ENCODE results near the gene RBM20. TPM values are rescaled to one million over a fixed set of nuclear protein-coding genes. Genes with fewer than 3 reads are reported as not detected.

RBM20 gene
- total and polyA plus RNA-seq, 2 of the 13 experiments (the other 11 are each of a cell fraction or from before 2014, with no cell fraction given): 0.02 to 0.22 TPM

DNA sequence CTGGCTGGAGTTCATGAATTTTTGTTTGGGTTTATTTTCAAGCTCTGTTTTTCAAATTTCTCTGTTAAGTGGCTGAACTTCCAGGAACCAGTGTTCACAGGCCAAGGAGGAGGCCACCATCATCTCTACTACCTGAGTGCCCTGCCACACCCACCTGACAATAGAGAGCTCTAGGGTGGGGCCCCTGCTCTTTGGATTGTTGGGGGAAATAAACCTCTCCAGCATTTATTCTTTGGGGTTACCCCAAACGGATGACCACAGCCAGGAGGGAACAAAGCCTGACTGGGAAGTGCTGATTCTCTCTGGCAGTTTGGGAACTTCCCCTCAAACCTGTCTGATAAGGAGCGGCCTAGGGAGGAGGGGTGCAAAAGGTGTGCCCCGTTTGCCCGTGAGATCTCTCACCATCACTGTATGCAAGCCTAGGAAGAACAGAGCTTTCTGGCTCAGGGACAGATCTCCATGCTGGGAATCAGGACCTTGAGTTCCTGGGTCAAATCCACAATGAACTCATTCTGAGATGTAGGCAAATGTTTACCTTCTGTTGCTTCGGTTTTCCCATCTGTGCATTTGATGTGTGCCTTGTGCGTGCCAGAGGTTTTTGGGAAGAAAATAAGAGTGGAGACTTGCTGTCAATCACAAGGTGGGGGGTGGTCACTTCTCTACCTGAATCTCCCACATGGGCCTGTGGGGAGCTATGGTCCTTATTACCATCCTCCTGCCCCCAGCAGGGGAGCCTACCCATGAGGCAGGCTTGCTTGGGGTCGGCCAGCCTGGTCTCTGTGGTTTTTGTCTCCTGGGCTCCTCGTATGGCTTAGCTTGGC lies 199.9 kb downstream of the RBM20 start (continued):
- TF ChIP-seq NCOR1 (IDR thresholded peaks at IDR 0.05; ENCODE audit: borderline replicate concordance, low read length): no peak
- TF ChIP-seq, protein P1, sequence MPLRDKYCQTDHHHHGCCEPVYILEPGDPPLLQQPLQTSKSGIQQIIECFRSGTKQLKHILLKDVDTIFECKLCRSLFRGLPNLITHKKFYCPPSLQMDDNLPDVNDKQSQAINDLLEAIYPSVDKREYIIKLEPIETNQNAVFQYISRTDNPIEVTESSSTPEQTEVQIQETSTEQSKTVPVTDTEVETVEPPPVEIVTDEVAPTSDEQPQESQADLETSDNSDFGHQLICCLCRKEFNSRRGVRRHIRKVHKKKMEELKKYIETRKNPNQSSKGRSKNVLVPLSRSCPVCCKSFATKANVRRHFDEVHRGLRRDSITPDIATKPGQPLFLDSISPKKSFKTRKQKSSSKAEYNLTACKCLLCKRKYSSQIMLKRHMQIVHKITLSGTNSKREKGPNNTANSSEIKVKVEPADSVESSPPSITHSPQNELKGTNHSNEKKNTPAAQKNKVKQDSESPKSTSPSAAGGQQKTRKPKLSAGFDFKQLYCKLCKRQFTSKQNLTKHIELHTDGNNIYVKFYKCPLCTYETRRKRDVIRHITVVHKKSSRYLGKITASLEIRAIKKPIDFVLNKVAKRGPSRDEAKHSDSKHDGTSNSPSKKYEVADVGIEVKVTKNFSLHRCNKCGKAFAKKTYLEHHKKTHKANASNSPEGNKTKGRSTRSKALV (CRISPR knock-in tag; IDR thresholded peaks at IDR 0.05): no peak
- no peak for TF ChIP-seq ZHX2 (IDR thresholded peaks at IDR 0.05; ENCODE audit: low read depth)
- no peak for TF ChIP-seq ZHX2 (CRISPR knock-in tag; IDR thresholded peaks at IDR 0.05; ENCODE audit: borderline replicate concordance)
- TF ChIP-seq, protein P2, sequence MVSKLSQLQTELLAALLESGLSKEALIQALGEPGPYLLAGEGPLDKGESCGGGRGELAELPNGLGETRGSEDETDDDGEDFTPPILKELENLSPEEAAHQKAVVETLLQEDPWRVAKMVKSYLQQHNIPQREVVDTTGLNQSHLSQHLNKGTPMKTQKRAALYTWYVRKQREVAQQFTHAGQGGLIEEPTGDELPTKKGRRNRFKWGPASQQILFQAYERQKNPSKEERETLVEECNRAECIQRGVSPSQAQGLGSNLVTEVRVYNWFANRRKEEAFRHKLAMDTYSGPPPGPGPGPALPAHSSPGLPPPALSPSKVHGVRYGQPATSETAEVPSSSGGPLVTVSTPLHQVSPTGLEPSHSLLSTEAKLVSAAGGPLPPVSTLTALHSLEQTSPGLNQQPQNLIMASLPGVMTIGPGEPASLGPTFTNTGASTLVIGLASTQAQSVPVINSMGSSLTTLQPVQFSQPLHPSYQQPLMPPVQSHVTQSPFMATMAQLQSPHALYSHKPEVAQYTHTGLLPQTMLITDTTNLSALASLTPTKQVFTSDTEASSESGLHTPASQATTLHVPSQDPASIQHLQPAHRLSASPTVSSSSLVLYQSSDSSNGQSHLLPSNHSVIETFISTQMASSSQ (IDR thresholded peaks at IDR 0.05; ENCODE audit: low read depth): no peak
- TF ChIP-seq, protein P2 (CRISPR knock-in tag; IDR thresholded peaks at IDR 0.05; ENCODE audit: borderline replicate concordance): peak; percentile 70
- TF ChIP-seq, protein P3, sequence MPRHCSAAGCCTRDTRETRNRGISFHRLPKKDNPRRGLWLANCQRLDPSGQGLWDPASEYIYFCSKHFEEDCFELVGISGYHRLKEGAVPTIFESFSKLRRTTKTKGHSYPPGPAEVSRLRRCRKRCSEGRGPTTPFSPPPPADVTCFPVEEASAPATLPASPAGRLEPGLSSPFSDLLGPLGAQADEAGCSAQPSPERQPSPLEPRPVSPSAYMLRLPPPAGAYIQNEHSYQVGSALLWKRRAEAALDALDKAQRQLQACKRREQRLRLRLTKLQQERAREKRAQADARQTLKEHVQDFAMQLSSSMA (CRISPR knock-in tag; IDR thresholded peaks at IDR 0.05): no peak
- TF ChIP-seq ZFP62 (CRISPR knock-in tag; IDR thresholded peaks at IDR 0.05): no peak
- TF ChIP-seq ZNF687 (CRISPR knock-in tag; IDR thresholded peaks at IDR 0.05): peak; percentile 19; the same call in 1 of the 2 replicates
- TF ChIP-seq TSC22D2 (CRISPR knock-in tag; IDR thresholded peaks at IDR 0.05; ENCODE audit: borderline replicate concordance): no peak
